Astrocyte (in vitro differentiated cells and primary cell): ENCODE measurements around the gene POT1.

Experiments
- CTCF ChIP-seq: IDR thresholded peaks from 2 replicates; pipeline ENCODE4 v1.5.1; 2011; ENCODE audit warnings: low read depth, mild to moderate bottlenecking, inconsistent platforms, low read length, moderate library complexity; ENCODE audit not compliant: insufficient read depth
- EZH2 ChIP-seq: IDR thresholded peaks from 2 replicates; pipeline ENCODE4 v1.6.1; 2012; ENCODE audit warnings: mild to moderate bottlenecking, low read length, inconsistent platforms; ENCODE audit not compliant: insufficient read depth

GRCh38 chr7:124792002-124792401 lies 137.6 kb downstream of the POT1 start:
- TF ChIP-seq CTCF (no peak), EZH2 (no peak)
